Osteoblast (primary cell): ENCODE data around the gene VGLL1. TPM values are rescaled to one million over a fixed set of nuclear protein-coding genes. Genes with fewer than 3 reads are reported as not detected.

ENCODE experiments used
- DNase-seq: peaks from one replicate; pipeline ENCODE4 v3.0.0; 2011; ENCODE audit warnings: low spot score, mixed read lengths; ENCODE audit not compliant: insufficient read length; ENCODE audit errors: missing footprints
- H2AFZ ChIP-seq: 2 replicates; pipeline ENCODE4 v1.6.0; 2011; ENCODE audit warnings: mild to moderate bottlenecking, low read length
- H3K27ac ChIP-seq: 2 replicates; pipeline ENCODE4 v1.5.1; 2011; ENCODE audit warnings: mild to moderate bottlenecking, low read depth, low read length, moderate library complexity
- H3K27me3 ChIP-seq: 2 replicates; pipeline ENCODE4 v1.6.0; 2012; ENCODE audit warnings: mild to moderate bottlenecking, control low read depth, inconsistent platforms, low read length, moderate library complexity; ENCODE audit not compliant: insufficient read depth
- H3K36me3 ChIP-seq: 2 replicates; pipeline ENCODE4 v1.5.1; 2011; ENCODE audit warnings: mild to moderate bottlenecking, low read length, control low read depth, moderate library complexity; ENCODE audit not compliant: insufficient read depth
- H3K4me1 ChIP-seq: 2 replicates; pipeline ENCODE4 v1.5.1; 2011; ENCODE audit warnings: mild to moderate bottlenecking, low read length, control low read depth, moderate library complexity; ENCODE audit not compliant: insufficient read depth
- H3K4me2 ChIP-seq: 2 replicates; pipeline ENCODE4 v1.6.0; 2011; ENCODE audit warnings: mild to moderate bottlenecking, low read length; ENCODE audit not compliant: insufficient read depth
- H3K4me3 ChIP-seq: fragments of 200-600 bp; sonication (generic); 3 replicates; pipeline ENCODE4 v1.5.1; 2012; ENCODE audit warnings: mild to moderate bottlenecking, low read length, inconsistent platforms; ENCODE audit not compliant: insufficient read depth
- H3K79me2 ChIP-seq: 2 replicates; pipeline ENCODE4 v1.6.0; 2012; ENCODE audit warnings: mild to moderate bottlenecking, low read length, control low read depth, inconsistent platforms; ENCODE audit not compliant: insufficient read depth
- H3K9me3 ChIP-seq: 2 replicates; pipeline ENCODE4 v1.5.1; 2011; ENCODE audit warnings: low read depth, low read length, control low read depth
- H4K20me1 ChIP-seq: 2 replicates; pipeline ENCODE4 v1.6.0; 2012; ENCODE audit warnings: mild to moderate bottlenecking, low read length, control low read depth; ENCODE audit not compliant: insufficient read depth
- CTCF ChIP-seq: IDR thresholded peaks from 2 replicates; pipeline ENCODE4 v1.5.1; 2011; ENCODE audit warnings: mild to moderate bottlenecking, low read depth, low read length, moderate library complexity; ENCODE audit errors: extremely low read depth
- total RNA-seq: library from RNA; depleted of rRNA; stranded (reverse); fragments of >200 nt; gene quantifications from 2 replicates; pipeline ENCODE4 v1.2.3, GENCODE V29; 2012

VGLL1 gene
- total RNA-seq, result not detected in 2 replicates

- Histone ChIP-seq H3K79me2 (no peaks in the 10 kb centered on the region), H2AFZ (no peak within 1 kb of the TSS), H3K27me3 (peaks cover 11% of the 10 kb centered on the region), H3K27ac (no peak within 1 kb of the TSS), H3K9me3 (no peaks in the 10 kb centered on the region), H3K4me2 (no peak within 1 kb of the TSS), H3K36me3 (no peaks in the 10 kb centered on the region), H3K4me3 (no peak within 1 kb of the TSS), H3K4me1 (no peaks in the 10 kb centered on the region), H4K20me1 (no peaks in the 10 kb centered on the region)
- DNase-seq, result no peak
- TF ChIP-seq CTCF, result no peak
Measured at GRCh38 chrX:136531951-136532350, at the start of gene VGLL1. Gene VGLL1, plus strand, starts transcription at chrX:136532215. Its CDS starts 3,806 bp downstream, at chrX:136536021.

GRCh38 chrX:136487647-136488046, 44.4 kb upstream of the VGLL1 start, which contains the start of gene BRS3:
Gene BRS3, plus strand, starts transcription at chrX:136487947. Its CDS starts 168 bp downstream, at chrX:136488115.
- no peak within 1 kb of the TSS for H2AFZ ChIP-seq
- no peaks in the 10 kb centered on the region for H3K4me1 ChIP-seq
- no peak for TF ChIP-seq CTCF
- DNase-seq, result no peak
- H3K36me3 ChIP-seq, result no peaks in the 10 kb centered on the region
- H3K9me3 ChIP-seq, result no peaks in the 10 kb centered on the region
- H4K20me1 ChIP-seq, result no peaks in the 10 kb centered on the region
- H3K27ac ChIP-seq, result no peak within 1 kb of the TSS
- no peak within 1 kb of the TSS for H3K4me3 ChIP-seq
- peaks cover 13% of the 10 kb centered on the region for H3K27me3 ChIP-seq
- H3K79me2 ChIP-seq, result no peaks in the 10 kb centered on the region
- H3K4me2 ChIP-seq, result no peak within 1 kb of the TSS

GRCh38 chrX:136488706-136489105, 43.3 kb upstream of the VGLL1 start:
- H3K27ac ChIP-seq, result no peak overlapping the region
- no peaks in the 10 kb centered on the region for H4K20me1 ChIP-seq
- H3K79me2 ChIP-seq, result no peaks in the 10 kb centered on the region
- no peak overlapping the region for H2AFZ ChIP-seq
- peaks cover 15% of the 10 kb centered on the region for H3K27me3 ChIP-seq
- no peak for DNase-seq
- no peaks in the 10 kb centered on the region for H3K36me3 ChIP-seq
- no peaks in the 10 kb centered on the region for H3K4me1 ChIP-seq
- no peak overlapping the region for H3K4me3 ChIP-seq
- no peaks in the 10 kb centered on the region for H3K9me3 ChIP-seq
- no peak overlapping the region for H3K4me2 ChIP-seq
- TF ChIP-seq CTCF, result no peak

GRCh38 chrX:136491832-136492231, 40.2 kb upstream of the VGLL1 start:
- DNase-seq, result no peak
- TF ChIP-seq CTCF, result no peak
- no peak overlapping the region for H3K27ac ChIP-seq
- H3K9me3 ChIP-seq, result no peaks in the 10 kb centered on the region
- H3K27me3 ChIP-seq, result peaks cover 13% of the 10 kb centered on the region
- no peaks in the 10 kb centered on the region for H4K20me1 ChIP-seq
- H3K4me1 ChIP-seq, result no peaks in the 10 kb centered on the region
- no peak overlapping the region for H2AFZ ChIP-seq
- no peak overlapping the region for H3K4me2 ChIP-seq
- no peaks in the 10 kb centered on the region for H3K36me3 ChIP-seq
- no peak overlapping the region for H3K4me3 ChIP-seq
- no peaks in the 10 kb centered on the region for H3K79me2 ChIP-seq
